ENCODE results near the gene CHMP4A.

DNA sequence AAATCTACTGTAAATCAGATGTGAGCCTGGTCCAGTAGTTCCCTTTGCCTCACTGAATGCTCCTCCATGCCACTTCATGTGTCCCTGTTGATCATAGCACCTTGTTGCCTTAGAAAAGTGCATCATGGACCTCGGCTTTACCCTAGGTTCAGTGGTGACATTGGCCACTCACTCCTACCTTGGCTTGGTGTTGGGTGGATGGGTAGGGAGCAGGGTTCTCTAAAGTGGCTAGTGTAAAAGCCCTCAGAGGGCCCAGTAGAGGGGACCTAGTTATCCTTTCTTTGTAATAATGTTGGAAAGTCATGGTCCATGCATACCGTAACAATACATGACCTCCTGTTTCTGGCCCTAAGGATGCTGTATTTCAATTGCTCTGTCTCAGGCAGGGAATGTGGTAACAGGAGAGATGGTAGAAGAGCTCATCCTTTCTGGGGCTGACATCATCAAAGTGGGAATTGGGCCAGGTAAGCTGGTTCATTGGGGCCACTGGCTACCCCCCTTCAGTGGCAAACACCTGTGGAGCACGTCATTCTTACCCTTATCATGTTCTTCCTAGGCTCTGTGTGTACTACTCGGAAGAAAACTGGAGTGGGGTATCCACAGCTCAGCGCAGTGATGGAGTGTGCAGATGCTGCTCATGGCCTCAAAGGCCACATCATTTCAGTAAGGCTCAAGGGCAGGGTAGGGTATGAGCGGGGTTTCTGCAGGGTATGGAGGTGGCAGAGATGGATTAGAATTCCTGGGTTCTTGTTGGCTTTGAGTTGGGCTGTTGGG, 23.6 kb upstream of the CHMP4A start:
- TF ChIP-seq EP300 (IDR thresholded peaks at IDR 0.05) (no peak), POLR2A (IDR thresholded peaks at IDR 0.05; ENCODE audit: low read depth) (no peak)
